Measurements from ENCODE around the gene SDF2L1.

DNA sequence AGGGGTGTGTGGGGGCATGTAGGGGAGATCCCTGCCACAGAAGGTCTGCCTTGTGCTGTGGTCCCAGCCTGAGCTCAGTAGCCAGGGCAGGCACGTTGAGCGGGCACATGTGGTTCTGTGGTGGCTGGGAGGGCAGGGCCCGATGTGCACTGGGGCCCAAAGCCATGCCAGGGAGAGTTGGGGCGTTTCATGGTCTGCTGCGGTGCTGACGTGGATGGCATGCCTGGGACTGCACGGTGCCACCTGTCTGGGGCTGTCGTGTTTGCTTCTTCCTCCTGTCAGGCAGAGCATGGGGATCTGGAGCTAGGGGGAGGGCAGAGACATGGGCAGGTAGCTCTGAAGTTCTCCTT is 43.0 kb downstream of the SDF2L1 start:
- TF ChIP-seq POLR2A (IDR thresholded peaks at IDR 0.05; ENCODE audit: low read depth, low read length) (no peak), CTCF (IDR thresholded peaks at IDR 0.05; ENCODE audit: extremely low read depth in 1 of 2, insufficient read depth in 1 of 2, low read depth in 1 of 2, low read length in 2 of 2) (no peak), JUN (IDR thresholded peaks at IDR 0.05; ENCODE audit: borderline replicate concordance, insufficient read depth, insufficient read length, low read depth) (no peak), EZH2 (IDR thresholded peaks at IDR 0.05; ENCODE audit: borderline replicate concordance, low read depth, low read length, severe bottlenecking) (no peak)
